ENCODE data around the gene P3H2.

DNA sequence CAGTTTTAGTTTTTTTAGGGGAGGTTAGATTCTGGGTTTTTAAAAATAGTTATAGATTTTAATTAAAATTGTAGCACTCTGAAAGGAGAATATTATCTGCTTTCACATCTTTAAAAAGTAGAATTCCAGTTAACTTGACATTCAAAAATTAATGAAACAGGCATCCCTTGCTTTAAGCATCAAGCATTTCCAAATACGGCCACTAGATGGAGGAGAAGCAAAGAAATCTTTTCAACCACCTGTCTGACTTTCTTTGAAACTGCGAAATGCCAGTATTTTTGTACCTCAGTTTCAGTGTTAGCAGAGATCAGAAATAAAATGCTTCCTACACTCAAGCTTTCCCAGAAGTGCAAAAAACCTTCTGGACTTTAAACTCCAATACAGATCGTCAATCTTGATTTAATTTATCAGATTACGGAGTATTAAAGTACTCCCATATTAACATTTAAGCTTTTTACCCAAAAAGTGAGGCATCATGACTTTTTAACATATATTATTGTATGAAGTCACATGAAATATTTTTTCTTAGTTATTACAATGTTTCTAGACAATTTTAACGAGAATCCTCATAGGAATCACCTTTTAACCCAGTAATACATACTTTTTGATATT, 153.3 kb downstream of the P3H2 start:
- TF ChIP-seq POLR2AphosphoS5 (IDR thresholded peaks at IDR 0.05), result no peak
- TF ChIP-seq, protein P1, sequence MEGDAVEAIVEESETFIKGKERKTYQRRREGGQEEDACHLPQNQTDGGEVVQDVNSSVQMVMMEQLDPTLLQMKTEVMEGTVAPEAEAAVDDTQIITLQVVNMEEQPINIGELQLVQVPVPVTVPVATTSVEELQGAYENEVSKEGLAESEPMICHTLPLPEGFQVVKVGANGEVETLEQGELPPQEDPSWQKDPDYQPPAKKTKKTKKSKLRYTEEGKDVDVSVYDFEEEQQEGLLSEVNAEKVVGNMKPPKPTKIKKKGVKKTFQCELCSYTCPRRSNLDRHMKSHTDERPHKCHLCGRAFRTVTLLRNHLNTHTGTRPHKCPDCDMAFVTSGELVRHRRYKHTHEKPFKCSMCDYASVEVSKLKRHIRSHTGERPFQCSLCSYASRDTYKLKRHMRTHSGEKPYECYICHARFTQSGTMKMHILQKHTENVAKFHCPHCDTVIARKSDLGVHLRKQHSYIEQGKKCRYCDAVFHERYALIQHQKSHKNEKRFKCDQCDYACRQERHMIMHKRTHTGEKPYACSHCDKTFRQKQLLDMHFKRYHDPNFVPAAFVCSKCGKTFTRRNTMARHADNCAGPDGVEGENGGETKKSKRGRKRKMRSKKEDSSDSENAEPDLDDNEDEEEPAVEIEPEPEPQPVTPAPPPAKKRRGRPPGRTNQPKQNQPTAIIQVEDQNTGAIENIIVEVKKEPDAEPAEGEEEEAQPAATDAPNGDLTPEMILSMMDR (IDR thresholded peaks at IDR 0.05), result peak; percentile 80 to 91 (median 84)
